ENCODE measurements around the gene PDE6D.
A peak's percentile ranks its signal among the peaks of the same experiment; 100 is the strongest.

The PDE6D gene

GRCh38 chr2:231780909-231781797, at the start of gene PDE6D:
PDE6D (minus strand) TSS chr2:231781282; CDS start chr2:231781114, 168 bp downstream.
- peak; percentile 99 for DNase-seq (ENCODE audit: low read depth, low spot score)
- H3K4me3 ChIP-seq (ENCODE audit: low read depth, low read length), result peak within 1 kb of the TSS; percentile 87
- TF ChIP-seq CTCF (IDR thresholded peaks at IDR 0.05; ENCODE audit: low read depth, low read length), result no peak
- in situ Hi-C loops (cut with HindIII; ENCODE audit: low sequenced_read_pairs), result no loop called here

GRCh38 chr2:231821908-231822307, 40.8 kb upstream of the PDE6D start:
- H3K4me3 ChIP-seq (ENCODE audit: low read depth, low read length), result no peak overlapping the region
- in situ Hi-C loops (cut with HindIII; ENCODE audit: low sequenced_read_pairs), result no loop called here
- DNase-seq (ENCODE audit: low read depth, low spot score), result no peak
- no peak for TF ChIP-seq CTCF (IDR thresholded peaks at IDR 0.05; ENCODE audit: low read depth, low read length)

- no peak for DNase-seq (ENCODE audit: low read depth, low spot score)
- TF ChIP-seq CTCF (IDR thresholded peaks at IDR 0.05; ENCODE audit: low read depth, low read length), result no peak
- no peak overlapping the region for H3K4me3 ChIP-seq (ENCODE audit: low read depth, low read length)
- in situ Hi-C loops (cut with HindIII; ENCODE audit: low sequenced_read_pairs), result no loop called here
Measured at GRCh38 chr2:231820786-231821303, 39.8 kb upstream of the PDE6D start.

GRCh38 chr2:231819447-231820042, 38.5 kb upstream of the PDE6D start:
- no peak overlapping the region for H3K4me3 ChIP-seq (ENCODE audit: low read depth, low read length)
- DNase-seq (ENCODE audit: low read depth, low spot score), result no peak
- TF ChIP-seq CTCF (IDR thresholded peaks at IDR 0.05; ENCODE audit: low read depth, low read length), result no peak
- in situ Hi-C loops (cut with HindIII; ENCODE audit: low sequenced_read_pairs), result no loop called here

GRCh38 chr2:231816327-231817026, 35.4 kb upstream of the PDE6D start:
- H3K4me3 ChIP-seq (ENCODE audit: low read depth, low read length), result no peak overlapping the region
- in situ Hi-C loops (cut with HindIII; ENCODE audit: low sequenced_read_pairs), result no loop called here
- no peak for TF ChIP-seq CTCF (IDR thresholded peaks at IDR 0.05; ENCODE audit: low read depth, low read length)
- no peak for DNase-seq (ENCODE audit: low read depth, low spot score)

GRCh38 chr2:231810905-231811304, 29.8 kb upstream of the PDE6D start:
- no peak for TF ChIP-seq CTCF (IDR thresholded peaks at IDR 0.05; ENCODE audit: low read depth, low read length)
- peak; percentile 61 for DNase-seq (ENCODE audit: low read depth, low spot score)
- in situ Hi-C loops (cut with HindIII; ENCODE audit: low sequenced_read_pairs), result no loop called here
- no peak overlapping the region for H3K4me3 ChIP-seq (ENCODE audit: low read depth, low read length)

Data from astrocyte of the spinal cord (primary cell).